HEK293 (cell line): Measurements from ENCODE around the gene POLR3A.

Experiments
- CTCF ChIA-PET: fragments of 350-600 bp; formaldehyde crosslinking; extraction: SDS; loops from one replicate; lab custom pipeline; 2021; ENCODE audit warnings: antibody characterized with exemption; lab: Yijun Ruan, JAX
- POLR2A ChIA-PET: fragments of 300-600 bp; formaldehyde crosslinking; extraction: SDS; loops from one replicate; lab custom pipeline; 2020; ENCODE audit warnings: antibody characterized with exemption, inconsistent platforms; lab: Yijun Ruan, JAX
- H3K27ac ChIP-seq: fragments of 200-500 bp; sonication (Bioruptor generic); 2 replicates; pipeline ENCODE4 v1.5.1; 2014; ENCODE audit warnings: low read depth, low read length, control low read depth, inconsistent platforms; ENCODE audit errors: extremely low read depth
- H3K36me3 ChIP-seq, 2 experiments: fragments of 200-500 bp in 1 of 2; sonication (Bioruptor generic) in 1 of 2; 1 replicate in 1 of 2; 2 replicates in 1 of 2; pipeline ENCODE4 v1.5.1; 2014 to 2017; ENCODE audit warnings: inconsistent platforms in 2 of 2, low read length in 2 of 2; ENCODE audit not compliant: control insufficient read depth in 2 of 2, insufficient read depth in 1 of 2
- H3K4me1 ChIP-seq: fragments of 200-500 bp; sonication (Bioruptor generic); 2 replicates; pipeline ENCODE4 v1.5.1; 2014; ENCODE audit warnings: mild to moderate bottlenecking, low read length, inconsistent platforms; ENCODE audit not compliant: control insufficient read depth, insufficient read depth
- H3K4me3 ChIP-seq: 2 replicates; pipeline ENCODE4 v1.5.1; 2011; ENCODE audit warnings: low read depth, mild to moderate bottlenecking, control low read depth, low read length, moderate library complexity
- H3K9me3 ChIP-seq: fragments of 200-500 bp; sonication (Bioruptor generic); 2 replicates; pipeline ENCODE4 v1.5.1; 2014; ENCODE audit warnings: low read depth, low read length, inconsistent platforms; ENCODE audit not compliant: control insufficient read depth, insufficient read depth
- BCL11B ChIP-seq: fragments of 450-650 bp; formaldehyde crosslinking; IDR thresholded peaks from 2 replicates; pipeline ENCODE4 v1.5.1; 2016; ENCODE audit warnings: low read depth, missing biosample characterization, missing genetic modification characterization
- GLI2 ChIP-seq: fragments of 450-650 bp; formaldehyde crosslinking; IDR thresholded peaks from 2 replicates; pipeline ENCODE4; 2017; ENCODE audit warnings: missing biosample characterization, missing genetic modification characterization, low read depth, borderline replicate concordance
- GLIS1 ChIP-seq: fragments of 450-650 bp; formaldehyde crosslinking; IDR thresholded peaks from 2 replicates; pipeline ENCODE4 v1.5.1; 2016; ENCODE audit warnings: missing biosample characterization, missing genetic modification characterization
- KLF1 ChIP-seq: fragments of 450-650 bp; formaldehyde crosslinking; IDR thresholded peaks from 2 replicates; pipeline ENCODE4 v1.5.1; 2016; ENCODE audit warnings: missing biosample characterization, missing genetic modification characterization
- OSR2 ChIP-seq: fragments of 450-650 bp; formaldehyde crosslinking; IDR thresholded peaks from 2 replicates; pipeline ENCODE4 v1.5.1; 2016; ENCODE audit warnings: missing biosample characterization, missing genetic modification characterization
- PRDM1 ChIP-seq: fragments of 450-650 bp; formaldehyde crosslinking; IDR thresholded peaks from 2 replicates; pipeline ENCODE4; 2016; ENCODE audit warnings: missing biosample characterization, missing genetic modification characterization
- SP3 ChIP-seq: fragments of 450-650 bp; formaldehyde crosslinking; IDR thresholded peaks from 2 replicates; pipeline ENCODE4 v1.5.1; 2016; ENCODE audit warnings: missing biosample characterization, missing genetic modification characterization
- YY1 ChIP-seq: fragments of 450-650 bp; formaldehyde crosslinking; IDR thresholded peaks from 2 replicates; pipeline ENCODE4 v1.5.1; 2018; ENCODE audit warnings: missing biosample characterization, missing genetic modification characterization
- ZBTB17 ChIP-seq: fragments of 450-650 bp; formaldehyde crosslinking; IDR thresholded peaks from 2 replicates; pipeline ENCODE4 v1.5.1; 2016; ENCODE audit warnings: missing biosample characterization, missing genetic modification characterization
- ZNF112 ChIP-seq: fragments of 450-650 bp; formaldehyde crosslinking; IDR thresholded peaks from 2 replicates; pipeline ENCODE4 v1.5.0; 2017; ENCODE audit warnings: missing biosample characterization, missing genetic modification characterization
- ZNF121 ChIP-seq: fragments of 450-650 bp; formaldehyde crosslinking; IDR thresholded peaks from 2 replicates; pipeline ENCODE4 v1.5.1; 2016; ENCODE audit warnings: missing biosample characterization, missing genetic modification characterization
- ZNF155 ChIP-seq: fragments of 450-650 bp; formaldehyde crosslinking; IDR thresholded peaks from 2 replicates; pipeline ENCODE4 v1.5.1; 2016; ENCODE audit warnings: missing biosample characterization, missing genetic modification characterization
- ZNF214 ChIP-seq: fragments of 450-650 bp; formaldehyde crosslinking; IDR thresholded peaks from 2 replicates; pipeline ENCODE4 v1.5.1; 2017; ENCODE audit warnings: missing biosample characterization, mild to moderate bottlenecking, missing genetic modification characterization, borderline replicate concordance
- ZNF362 ChIP-seq: fragments of 450-650 bp; formaldehyde crosslinking; IDR thresholded peaks from 2 replicates; pipeline ENCODE4 v1.5.1; 2016; ENCODE audit warnings: missing biosample characterization, missing genetic modification characterization
- ZNF501 ChIP-seq: fragments of 450-650 bp; formaldehyde crosslinking; IDR thresholded peaks from 2 replicates; pipeline ENCODE4 v1.5.1; 2016; ENCODE audit warnings: missing biosample characterization, missing genetic modification characterization
- ZNF529 ChIP-seq: fragments of 450-650 bp; formaldehyde crosslinking; IDR thresholded peaks from 2 replicates; pipeline ENCODE4 v1.5.1; 2017; ENCODE audit warnings: missing genetic modification characterization, missing biosample characterization; ENCODE audit not compliant: insufficient replicate concordance
- ZNF600 ChIP-seq: fragments of 450-650 bp; formaldehyde crosslinking; IDR thresholded peaks from 2 replicates; pipeline ENCODE4 v1.5.1; 2016; ENCODE audit warnings: missing biosample characterization, missing genetic modification characterization
- ZNF623 ChIP-seq: fragments of 450-650 bp; formaldehyde crosslinking; IDR thresholded peaks from 2 replicates; pipeline ENCODE4 v1.5.1; 2016; ENCODE audit warnings: missing biosample characterization, missing genetic modification characterization
- ZNF701 ChIP-seq: fragments of 450-650 bp; formaldehyde crosslinking; IDR thresholded peaks from 2 replicates; pipeline ENCODE4 v1.5.1; 2016; ENCODE audit warnings: missing biosample characterization, missing genetic modification characterization
- ZNF785 ChIP-seq: fragments of 450-650 bp; formaldehyde crosslinking; IDR thresholded peaks from 2 replicates; pipeline ENCODE4 v1.5.1; 2016; ENCODE audit warnings: missing biosample characterization, missing genetic modification characterization
- ZXDB ChIP-seq: fragments of 450-650 bp; formaldehyde crosslinking; IDR thresholded peaks from 2 replicates; pipeline ENCODE4 v1.5.1; 2016; ENCODE audit warnings: missing biosample characterization, missing genetic modification characterization
- TF ChIP-seq, protein P1 (sequence below): fragments of 450-650 bp; formaldehyde crosslinking; IDR thresholded peaks from 2 replicates; pipeline ENCODE4 v1.5.1; 2016; ENCODE audit warnings: missing biosample characterization, missing genetic modification characterization, borderline replicate concordance
- TF ChIP-seq, protein P2 (sequence below): fragments of 450-650 bp; formaldehyde crosslinking; IDR thresholded peaks from 2 replicates; pipeline ENCODE4 v1.5.1; 2016; ENCODE audit warnings: missing biosample characterization, missing genetic modification characterization, low read depth

Gene POLR3A

GRCh38 chr10:78042752-78043104 lies 13.4 kb upstream of the POLR3A start:
- POLR2A ChIA-PET: interaction anchor here (0.6 to 2.3 kb wide), 3 partner anchors 9 to 27 kb away, joined by 4 to 16 read pairs (median 5); partner anchors contain the start of gene RPS24
- Histone ChIP-seq H3K27ac (no peak overlapping the region), H3K4me1 (no peaks in the 10 kb centered on the region), H3K9me3 (no peaks in the 10 kb centered on the region), H3K4me3 (no peak overlapping the region), H3K36me3 (peaks cover 25 to 58% of the 10 kb centered on the region in 2 experiments)
- TF ChIP-seq ZNF214 (tag by site-specific recombination) (no peak), YY1 (no peak), ZBTB17 (tag by site-specific recombination) (peak; percentile 76; the same call in 1 of the 2 replicates), ZNF785 (tag by site-specific recombination) (no peak), BCL11B (tag by site-specific recombination) (no peak)
- CTCF ChIA-PET: interaction anchor here (0.6 to 1.2 kb wide), 3 partner anchors 9 to 887 kb away, joined by 3 to 4 read pairs (median 3); no protein-coding TSS in a partner anchor

GRCh38 chr10:78042058-78042751 lies 12.9 kb upstream of the POLR3A start:
- CTCF ChIA-PET: interaction anchor here (0.6 to 1.2 kb wide), 3 partner anchors 8 to 888 kb away, joined by 3 to 4 read pairs (median 3); no protein-coding TSS in a partner anchor
- H3K27ac ChIP-seq: no peak overlapping the region

DNA sequence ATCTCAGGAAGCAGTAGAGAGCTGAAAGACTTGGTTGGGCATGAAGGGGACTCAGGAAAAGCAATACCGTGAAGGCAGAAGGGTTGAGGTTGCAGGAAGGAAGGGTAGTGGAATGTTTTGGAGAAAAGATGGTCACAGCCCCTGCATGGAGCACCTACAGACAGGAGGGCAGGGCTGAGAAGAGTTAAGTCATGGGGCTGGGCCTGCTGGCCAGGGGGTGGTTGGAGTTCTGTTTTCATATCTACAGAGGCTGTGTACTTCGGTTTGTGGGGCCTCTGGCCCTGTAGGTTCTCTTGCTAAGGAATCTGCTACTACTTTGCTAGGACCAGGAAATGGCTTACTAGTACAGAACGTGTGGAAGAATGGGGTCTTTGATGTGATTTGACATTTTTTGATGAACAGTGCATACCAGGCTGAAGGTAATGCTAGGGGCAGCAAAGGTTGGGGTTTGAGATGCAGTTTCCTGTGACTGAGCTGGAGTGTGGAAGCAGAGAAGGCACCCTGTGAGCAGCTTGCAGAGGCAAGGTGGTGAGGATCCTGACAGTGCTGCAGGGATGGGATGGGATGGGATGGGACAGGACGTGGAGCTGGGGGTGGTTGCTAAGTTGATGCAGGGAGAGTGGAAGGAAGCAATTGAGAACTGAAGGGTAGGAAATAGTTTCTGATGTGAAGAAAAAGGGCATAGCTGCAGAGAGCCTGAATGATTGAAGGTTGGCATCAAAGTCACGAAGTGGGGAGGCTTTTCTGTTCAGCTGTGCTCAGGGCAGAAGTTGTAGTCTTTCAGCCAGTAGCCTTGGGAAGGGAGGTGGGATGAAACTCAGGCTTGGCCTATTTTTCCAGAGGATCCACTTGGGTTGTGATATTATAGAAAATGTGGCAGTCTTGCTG lies 12.1 kb upstream of the POLR3A start:
- TF ChIP-seq ZNF600 (tag by site-specific recombination) (peak; percentile 93), GLIS1 (peak; percentile 63), ZNF362 (tag by site-specific recombination) (no peak), ZNF529 (tag by site-specific recombination) (no peak), ZNF155 (tag by site-specific recombination) (no peak), ZNF501 (tag by site-specific recombination) (0 out of 2 replicates have a peak, but pooled peaks have one; percentile 14), SP3 (tag by site-specific recombination) (no peak)
- Histone ChIP-seq H3K27ac (no peak overlapping the region), H3K36me3 (peaks cover 27 to 71% of the 10 kb centered on the region in 2 experiments), H3K4me1 (no peaks in the 10 kb centered on the region), H3K9me3 (no peaks in the 10 kb centered on the region), H3K4me3 (no peak overlapping the region)
- POLR2A ChIA-PET: interaction anchor here (0.6 to 2.3 kb wide), 2 partner anchors 12 to 17 kb away, joined by 3 to 5 read pairs; no protein-coding TSS in a partner anchor
- CTCF ChIA-PET: interaction anchor here (1.0 to 1.5 kb wide), 3 partner anchors 7 to 170 kb away, joined by 3 read pairs; no protein-coding TSS in a partner anchor

More at GRCh38 chr10:78042058-78042751, 12.9 kb upstream of the POLR3A start:
- H3K9me3 ChIP-seq: no peaks in the 10 kb centered on the region
- TF ChIP-seq OSR2 (peak; percentile 61), KLF1 (tag by site-specific recombination) (no peak)
- no peaks in the 10 kb centered on the region for H3K4me1 ChIP-seq
- H3K36me3 ChIP-seq: peaks cover 25 to 64% of the 10 kb centered on the region in 2 experiments
- H3K4me3 ChIP-seq: no peak overlapping the region
- POLR2A ChIA-PET: interaction anchor here (2.0 to 2.3 kb wide), 2 partner anchors 8 to 11 kb away, joined by 5 to 16 read pairs; partner anchors contain the start of gene RPS24

GRCh38 chr10:78039743-78040142 lies 10.4 kb upstream of the POLR3A start:
- peaks cover 38 to 88% of the 10 kb centered on the region in 2 experiments for H3K36me3 ChIP-seq
- peaks cover 10% of the 10 kb centered on the region; the same call in 1 of the 2 replicates for H3K4me1 ChIP-seq
- H3K4me3 ChIP-seq: no peak overlapping the region
- H3K9me3 ChIP-seq: no peaks in the 10 kb centered on the region
- ChIA-PET CTCF (no interaction called here), POLR2A (no interaction called here)
- H3K27ac ChIP-seq: no peak overlapping the region
- TF ChIP-seq PRDM1 (tag by site-specific recombination): no peak
- TF ChIP-seq, protein P1, sequence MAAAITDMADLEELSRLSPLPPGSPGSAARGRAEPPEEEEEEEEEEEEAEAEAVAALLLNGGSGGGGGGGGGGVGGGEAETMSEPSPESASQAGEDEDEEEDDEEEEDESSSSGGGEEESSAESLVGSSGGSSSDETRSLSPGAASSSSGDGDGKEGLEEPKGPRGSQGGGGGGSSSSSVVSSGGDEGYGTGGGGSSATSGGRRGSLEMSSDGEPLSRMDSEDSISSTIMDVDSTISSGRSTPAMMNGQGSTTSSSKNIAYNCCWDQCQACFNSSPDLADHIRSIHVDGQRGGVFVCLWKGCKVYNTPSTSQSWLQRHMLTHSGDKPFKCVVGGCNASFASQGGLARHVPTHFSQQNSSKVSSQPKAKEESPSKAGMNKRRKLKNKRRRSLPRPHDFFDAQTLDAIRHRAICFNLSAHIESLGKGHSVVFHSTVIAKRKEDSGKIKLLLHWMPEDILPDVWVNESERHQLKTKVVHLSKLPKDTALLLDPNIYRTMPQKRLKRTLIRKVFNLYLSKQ (tag by site-specific recombination): no peak
- TF ChIP-seq ZXDB: no peak
- no peak for TF ChIP-seq ZNF623 (tag by site-specific recombination)
- TF ChIP-seq ZNF121 (tag by site-specific recombination): no peak
- no peak for TF ChIP-seq ZNF112
- TF ChIP-seq GLI2 (tag by site-specific recombination): no peak
- TF ChIP-seq, protein P2, sequence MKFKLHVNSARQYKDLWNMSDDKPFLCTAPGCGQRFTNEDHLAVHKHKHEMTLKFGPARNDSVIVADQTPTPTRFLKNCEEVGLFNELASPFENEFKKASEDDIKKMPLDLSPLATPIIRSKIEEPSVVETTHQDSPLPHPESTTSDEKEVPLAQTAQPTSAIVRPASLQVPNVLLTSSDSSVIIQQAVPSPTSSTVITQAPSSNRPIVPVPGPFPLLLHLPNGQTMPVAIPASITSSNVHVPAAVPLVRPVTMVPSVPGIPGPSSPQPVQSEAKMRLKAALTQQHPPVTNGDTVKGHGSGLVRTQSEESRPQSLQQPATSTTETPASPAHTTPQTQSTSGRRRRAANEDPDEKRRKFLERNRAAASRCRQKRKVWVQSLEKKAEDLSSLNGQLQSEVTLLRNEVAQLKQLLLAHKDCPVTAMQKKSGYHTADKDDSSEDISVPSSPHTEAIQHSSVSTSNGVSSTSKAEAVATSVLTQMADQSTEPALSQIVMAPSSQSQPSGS (tag by site-specific recombination): no peak
- TF ChIP-seq ZNF701 (tag by site-specific recombination): no peak
